HepG2 (cell line): ENCODE data around the gene HMCN1. TPM values are rescaled to one million over a fixed set of nuclear protein-coding genes. Genes with fewer than 3 reads are reported as not detected.

Source experiments
- ATAC-seq: fragments of 200-7000 bp; cut with Tn5 transposase; 3 replicates; pipeline ENCODE4 v1.9.1; 2020; ENCODE audit warnings: mild to moderate bottlenecking, moderate library complexity
- BruUV-seq: library from RNA; stranded (reverse); fragments of 400-500 nt; replicated peaks from 2 replicates; lab custom pipeline; 2021; lab: Mats Ljungman, UMichigan
- CTCF ChIA-PET: fragments of 300-600 bp; formaldehyde crosslinking; extraction: SDS; loops from one replicate; lab custom pipeline; 2021; ENCODE audit warnings: low total read pairs, inconsistent platforms, low intra/inter-chr PET ratio; lab: Yijun Ruan, JAX
- POLR2A ChIA-PET: fragments of 350-600 bp; sonication (Branson Sonifier 250); formaldehyde crosslinking; loops from one replicate; lab custom pipeline; 2020; ENCODE audit warnings: antibody characterized with exemption, inconsistent platforms; lab: Yijun Ruan, JAX
- DNase-seq: peaks from one replicate; pipeline ENCODE4 v3.0.0-alpha.2; 2015; ENCODE audit warnings: low spot score
- FAIRE-seq: peaks from 3 replicates; lab custom pipeline; 2011; peaks lifted over from hg19 to GRCh38; lab: Jason Lieb, UNC
- H2AFZ ChIP-seq: one replicate; pipeline ENCODE4 v1.6.1; 2011; ENCODE audit warnings: low read length, inconsistent platforms
- H3K27ac ChIP-seq: fragments of 300-600 bp; 3 replicates; pipeline ENCODE4 v1.8.0; 2011; ENCODE audit warnings: mixed run types, mild to moderate bottlenecking, mixed read lengths, low read length, inconsistent platforms; ENCODE audit not compliant: insufficient read depth; ENCODE audit errors: extremely low read length
- H3K27me3 ChIP-seq, 2 experiments: fragments of 200-600 bp in 1 of 2; 2 replicates in 1 of 2; 3 replicates in 1 of 2; pipeline versions ENCODE4 v1.6.0 to v1.8.0; 2011; ENCODE audit warnings: low read length in 2 of 2, mild to moderate bottlenecking in 2 of 2, moderate library complexity in 2 of 2, inconsistent platforms in 1 of 2; ENCODE audit not compliant: insufficient read depth in 2 of 2, control insufficient read depth in 1 of 2
- H3K36me3 ChIP-seq, 2 experiments: fragments of 200-600 bp in 1 of 2; replicated peaks in 1 of 2; 2 replicates in 1 of 2; 3 replicates in 1 of 2; pipeline versions ENCODE4 v1.5.1 to v1.8.0; 2011; ENCODE audit warnings: low read length in 2 of 2, inconsistent platforms in 1 of 2; ENCODE audit not compliant: insufficient read depth in 2 of 2, control insufficient read depth in 1 of 2
- H3K4me1 ChIP-seq: 2 replicates; pipeline ENCODE4 v1.5.1; 2012; ENCODE audit warnings: low read length, inconsistent platforms; ENCODE audit not compliant: insufficient read depth
- H3K4me2 ChIP-seq: 2 replicates; pipeline ENCODE4 v1.6.0; 2011; ENCODE audit warnings: low read depth, low read length, inconsistent platforms
- H3K4me3 ChIP-seq, 3 experiments: fragments of 200-600 bp in 1 of 3; sonication (generic), shearing (Covaris generic) in 1 of 3; replicated peaks in 1 of 3; 2 replicates each; pipeline ENCODE4 v1.5.1; 2011 to 2016; ENCODE audit warnings: low read length in 3 of 3, inconsistent platforms in 2 of 3, low read depth in 2 of 3, mild to moderate bottlenecking in 2 of 3, control low read depth in 1 of 3, mixed read lengths in 1 of 3; ENCODE audit not compliant: insufficient read depth in 1 of 3
- H3K79me2 ChIP-seq: one replicate; pipeline ENCODE4 v1.6.1; 2011; ENCODE audit warnings: low read length, inconsistent platforms; ENCODE audit not compliant: insufficient read depth
- H3K9ac ChIP-seq: 2 replicates; pipeline ENCODE4 v1.6.0; 2011; ENCODE audit warnings: mild to moderate bottlenecking, low read depth, low read length, inconsistent platforms; ENCODE audit not compliant: insufficient read depth
- H3K9me3 ChIP-seq: 2 replicates; pipeline ENCODE4 v1.5.1; 2012; ENCODE audit warnings: mild to moderate bottlenecking, low read length
- H4K20me1 ChIP-seq: 2 replicates; pipeline ENCODE4 v1.6.0; 2011; ENCODE audit warnings: inconsistent platforms, mild to moderate bottlenecking, low read length, moderate library complexity; ENCODE audit not compliant: insufficient read depth
- ATRX ChIP-seq: sonication (generic); formaldehyde crosslinking; IDR thresholded peaks from 2 replicates; pipeline ENCODE4 v1.4.0; 2020; ENCODE audit warnings: missing genetic modification reagents, borderline replicate concordance
- GMEB2 ChIP-seq: IDR thresholded peaks from 2 replicates; pipeline ENCODE4 v1.6.1; 2016; ENCODE audit warnings: missing biosample characterization, missing genetic modification reagents, low read depth
- NFYB ChIP-seq: sonication (generic); formaldehyde crosslinking; IDR thresholded peaks from 2 replicates; pipeline ENCODE4 v1.4.0; 2020; ENCODE audit warnings: missing genetic modification reagents
- TOE1 ChIP-seq: sonication (generic); formaldehyde crosslinking; IDR thresholded peaks from 2 replicates; pipeline ENCODE4 v1.4.0; 2020; ENCODE audit warnings: mild to moderate bottlenecking, missing genetic modification reagents
- U2AF1 ChIP-seq: fragments of 200-400 bp; formaldehyde crosslinking; optimal IDR thresholded peaks from 2 replicates; pipeline ENCODE3; 2017; ENCODE audit warnings: mild to moderate bottlenecking, low read depth, low read length
- ZNF142 ChIP-seq: sonication (generic); formaldehyde crosslinking; IDR thresholded peaks from 2 replicates; pipeline ENCODE4 v1.4.0; 2020; ENCODE audit warnings: missing genetic modification reagents
- ZNF205 ChIP-seq: IDR thresholded peaks from 2 replicates; pipeline ENCODE4 v1.6.1; 2018; ENCODE audit warnings: missing biosample characterization, missing genetic modification reagents
- ZNF224 ChIP-seq: sonication (generic); formaldehyde crosslinking; IDR thresholded peaks from 2 replicates; pipeline ENCODE4 v1.5.0; 2020; ENCODE audit warnings: mild to moderate bottlenecking, missing genetic modification reagents
- ZNF225 ChIP-seq: sonication (generic); formaldehyde crosslinking; IDR thresholded peaks from 2 replicates; pipeline ENCODE4 v1.4.0; 2020; ENCODE audit warnings: mild to moderate bottlenecking, missing genetic modification reagents
- ZNF33B ChIP-seq: sonication (generic); formaldehyde crosslinking; IDR thresholded peaks from 2 replicates; pipeline ENCODE4 v1.5.1; 2020; ENCODE audit warnings: mild to moderate bottlenecking, missing genetic modification reagents
- ZNF674 ChIP-seq: sonication (generic); formaldehyde crosslinking; IDR thresholded peaks from 2 replicates; pipeline ENCODE4 v1.5.0; 2020; ENCODE audit warnings: low read depth, mild to moderate bottlenecking, missing genetic modification reagents
- WGBS: methylation state at CpG from one replicate; pipeline ENCODE4 v1.1.6; 2017; ENCODE audit warnings: low lambda C conversion rate; 5-methylcytosine and 5-hydroxymethylcytosine counted together
- in situ Hi-C: cut with HindIII; loops from 2 replicates; pipeline ENCODE4 v1.10.0; 2017; ENCODE audit warnings: low pct_unique_long_range_greater_than_20kb; ENCODE audit not compliant: extremely low pct_ligation_motif_present
- intact Hi-C: fragments of 100-400 bp; cut with micrococcal nuclease; formaldehyde crosslinking; loops from one replicate; pipeline ENCODE4 v1.10.0; 2022; ENCODE audit not compliant: unreplicated experiment
- polyA plus RNA-seq, 8 experiments: library from polyadenylated mRNA; depleted of rRNA in 3 of 8; stranded (reverse) in 7 of 8; unstranded in 1 of 8; fragments of >200 nt; fragmentation: Illumina TruSeq in 4 of 8; extraction: Trizol in 4 of 8; gene quantifications; 2 replicates each; pipeline versions ENCODE4 v1.2.1 to v1.2.3, GENCODE V29; 2011 to 2016; ENCODE audit warnings: low read depth in 4 of 8, missing spikeins in 1 of 8, mixed read lengths in 1 of 8; ENCODE audit not compliant: insufficient read depth in 1 of 8
- total RNA-seq, 5 experiments: library from RNA; depleted of rRNA; stranded (reverse); fragments of >200 nt; fragmentation: Illumina TruSeq; extraction: Trizol; gene quantifications; 2 replicates each; pipeline ENCODE4 v1.2.3, GENCODE V29; 2016; ENCODE audit warnings: low read depth in 1 of 5

The HMCN1 gene
- total and polyA plus RNA-seq, 2 of the 13 experiments (the other 11 are each of a cell fraction or from before 2014, with no cell fraction given), result 0.03 TPM; not detected in 1

- intact Hi-C loops, result no loop called here
- Histone ChIP-seq H3K4me2 (no peak overlapping the region), H3K27me3 (no peaks in the 10 kb centered on the region), H4K20me1 (no peaks in the 10 kb centered on the region), H3K79me2 (no peaks in the 10 kb centered on the region), H3K9ac (no peak overlapping the region), H3K27ac (no peak overlapping the region), H3K4me3 (no peak overlapping the region), H2AFZ (no peak overlapping the region), H3K4me1 (no peaks in the 10 kb centered on the region), H3K36me3 (no peaks in the 10 kb centered on the region), H3K9me3 (no peaks in the 10 kb centered on the region)
- ATAC-seq (no peak), FAIRE-seq (no peak), DNase-seq (no peak)
- WGBS, result 17% methylated on average over 3 of the region's 3 CpGs
- CTCF ChIA-PET, result no interaction called here
- in situ Hi-C loops, result no loop called here
- TF ChIP-seq TOE1 (CRISPR knock-in tag) (no peak), ZNF205 (CRISPR knock-in tag) (no peak), ATRX (CRISPR knock-in tag) (no peak), ZNF142 (CRISPR knock-in tag) (no peak), ZNF225 (CRISPR knock-in tag) (no peak), NFYB (no peak), ZNF224 (CRISPR knock-in tag) (no peak), ZNF33B (CRISPR knock-in tag) (no peak), ZNF674 (CRISPR knock-in tag) (no peak), U2AF1 (no peak), GMEB2 (CRISPR knock-in tag) (no peak)
- no TSS peak for BruUV-seq
- POLR2A ChIA-PET, result no interaction called here
Observed at GRCh38 chr1:186086583-186086982, 352.4 kb downstream of the HMCN1 start.
